K562 (cell line): ENCODE data around the gene PRSS22. TPM values are rescaled to one million over a fixed set of nuclear protein-coding genes. Genes with fewer than 3 reads are reported as not detected.
A peak's percentile ranks its signal among the peaks of the same experiment; 100 is the strongest.

Experiments
- ATAC-seq: fragments of 200-7000 bp; cut with Tn5 transposase; 3 replicates; pipeline ENCODE4 v1.9.1; 2020; ENCODE audit warnings: moderate library complexity
- BruUV-seq: library from RNA; stranded (reverse); fragments of 400-500 nt; replicated peaks from 2 replicates; lab custom pipeline; 2021; lab: Mats Ljungman, UMichigan
- CTCF ChIA-PET: fragments of 300-600 bp; formaldehyde crosslinking; extraction: SDS; loops from one replicate; lab custom pipeline; 2021; ENCODE audit warnings: low intra/inter-chr PET ratio; lab: Yijun Ruan, JAX
- POLR2A ChIA-PET: fragments of 300-600, 350-650 bp; sonication (Branson Sonifier 250); formaldehyde crosslinking; extraction: SDS; loops from one replicate; lab custom pipeline; 2021; ENCODE audit warnings: antibody characterized with exemption, inconsistent platforms; lab: Yijun Ruan, JAX
- DNase-seq, 4 experiments: peaks; one replicate each; pipeline versions ENCODE4 v3.0.0 to v3.0.0-alpha.2; 2011 to 2018; ENCODE audit warnings: low spot score in 3 of 4, mixed read lengths in 3 of 4; ENCODE audit errors: extremely low read depth in 1 of 4
- FAIRE-seq: peaks from 2 replicates; lab custom pipeline; 2011; peaks lifted over from hg19 to GRCh38; lab: Jason Lieb, UNC
- H2AFZ ChIP-seq: 2 replicates; pipeline ENCODE4 v1.6.0; 2011; ENCODE audit warnings: low read depth, low read length, control low read depth, inconsistent platforms
- H3K27ac ChIP-seq: fragments of 200-600 bp; 3 replicates; pipeline ENCODE4 v1.8.0; 2011; ENCODE audit warnings: low read depth, mild to moderate bottlenecking, control low read depth, inconsistent platforms, low read length, moderate library complexity, mixed read lengths; ENCODE audit errors: extremely low read depth
- H3K27me3 ChIP-seq, 2 experiments: fragments of 300-600 bp in 1 of 2; 2 replicates in 1 of 2; 3 replicates in 1 of 2; pipeline versions ENCODE4 v1.6.0 to v1.8.0; 2011; ENCODE audit warnings: inconsistent platforms in 2 of 2, low read length in 2 of 2, mild to moderate bottlenecking in 1 of 2, mixed read lengths in 1 of 2, moderate library complexity in 1 of 2; ENCODE audit not compliant: control insufficient read depth in 2 of 2, insufficient read depth in 2 of 2
- H3K36me3 ChIP-seq: fragments of 300-600 bp; 3 replicates; pipeline ENCODE4 v1.8.0; 2011; ENCODE audit warnings: mild to moderate bottlenecking, low read length, inconsistent platforms; ENCODE audit not compliant: control insufficient read depth, insufficient read depth
- H3K4me1 ChIP-seq, 2 experiments: fragments of 200-600 bp in 1 of 2; replicated peaks in 1 of 2; 2 replicates in 1 of 2; 3 replicates in 1 of 2; pipeline versions ENCODE4 v1.5.1 to v1.8.0; 2011; ENCODE audit warnings: inconsistent platforms in 2 of 2, low read length in 2 of 2, mild to moderate bottlenecking in 1 of 2, mixed read lengths in 1 of 2, moderate library complexity in 1 of 2; ENCODE audit not compliant: control insufficient read depth in 2 of 2, insufficient read depth in 2 of 2
- H3K4me2 ChIP-seq: 2 replicates; pipeline ENCODE4 v1.6.1; 2011; ENCODE audit warnings: low read length, control low read depth, inconsistent platforms, mixed read lengths; ENCODE audit not compliant: insufficient read depth
- H3K4me3 ChIP-seq: fragments of 200-600 bp; sonication (generic), shearing (Covaris generic); 2 replicates; pipeline ENCODE4 v1.5.1; 2016; ENCODE audit warnings: control low read depth, inconsistent platforms
- H3K79me2 ChIP-seq: fragments of 200-600 bp; 3 replicates; pipeline ENCODE4 v1.8.0; 2011; ENCODE audit warnings: low read length, inconsistent platforms; ENCODE audit not compliant: control insufficient read depth, insufficient read depth
- H3K9ac ChIP-seq, 2 experiments: 2 replicates each; pipeline versions ENCODE4 v1.6.0 to v1.6.1; 2011; ENCODE audit warnings: low read depth in 2 of 2, low read length in 2 of 2, control low read depth in 1 of 2, inconsistent platforms in 1 of 2, mild to moderate bottlenecking in 1 of 2, mixed read lengths in 1 of 2; ENCODE audit not compliant: insufficient read depth in 1 of 2
- H3K9me1 ChIP-seq: one replicate; pipeline ENCODE4 v1.6.0; 2011; ENCODE audit warnings: inconsistent platforms, mild to moderate bottlenecking, low read length, moderate library complexity; ENCODE audit not compliant: control insufficient read depth, insufficient read depth
- H3K9me3 ChIP-seq: replicated peaks from 2 replicates; pipeline ENCODE4 v1.5.1; 2011; ENCODE audit warnings: low read depth, low read length, inconsistent platforms; ENCODE audit not compliant: control insufficient read depth, insufficient read depth
- H4K20me1 ChIP-seq: replicated peaks from 2 replicates; pipeline ENCODE4 v1.6.1; 2011; ENCODE audit warnings: low read length, inconsistent platforms, mixed read lengths; ENCODE audit not compliant: control insufficient read depth, insufficient read depth
- BDP1 ChIP-seq: IDR thresholded peaks from 3 replicates; pipeline ENCODE4 v1.6.1; 2011; ENCODE audit not compliant: insufficient read length, insufficient read depth
- DPF2 ChIP-seq: fragments of 450-650 bp; IDR thresholded peaks from 2 replicates; pipeline ENCODE4 v1.6.1; 2016
- ELF1 ChIP-seq: fragments of 200-800 bp; sonication (Bioruptor generic); IDR thresholded peaks from 2 replicates; pipeline ENCODE4 v1.6.1; 2016; ENCODE audit warnings: missing genetic modification characterization, missing compliant biosample characterization
- ELF4 ChIP-seq: fragments of 450-650 bp; formaldehyde crosslinking; IDR thresholded peaks from 2 replicates; pipeline ENCODE4 v1.4.0; 2022; ENCODE audit warnings: missing genetic modification characterization
- HDAC2 ChIP-seq: fragments of 450-650 bp; IDR thresholded peaks from 2 replicates; pipeline ENCODE4 v1.6.1; 2016; ENCODE audit warnings: mild to moderate bottlenecking
- HDGF ChIP-seq: fragments of 450-650 bp; IDR thresholded peaks from 2 replicates; pipeline ENCODE4 v1.6.1; 2016
- KLF1 ChIP-seq: fragments of 450-650 bp; IDR thresholded peaks from 2 replicates; pipeline ENCODE4 v1.6.1; 2016; ENCODE audit warnings: missing genetic modification characterization, missing compliant biosample characterization
- NCOA1 ChIP-seq: fragments of 450-650 bp; IDR thresholded peaks from 2 replicates; pipeline ENCODE4 v1.6.1; 2016; ENCODE audit warnings: low read depth
- SETDB1 ChIP-seq: IDR thresholded peaks from one replicate; pipeline ENCODE4 v1.6.1; 2012; ENCODE audit warnings: low read length, control low read depth, inconsistent platforms
- WHSC1 ChIP-seq: IDR thresholded peaks from one replicate; pipeline ENCODE4 v1.6.1; 2012; ENCODE audit warnings: low read length, control low read depth, inconsistent platforms
- ZFX ChIP-seq: sonication (generic); formaldehyde crosslinking; IDR thresholded peaks from 2 replicates; pipeline ENCODE4 v1.8.0; 2022; ENCODE audit warnings: mild to moderate bottlenecking, missing genetic modification reagents, moderate library complexity
- ZKSCAN3 ChIP-seq: fragments of 250-450 bp; sonication (Bioruptor Pico); IDR thresholded peaks from 2 replicates; pipeline ENCODE4 v1.4.0; 2020
- ZNF197 ChIP-seq: fragments of 200-800 bp; sonication (Bioruptor generic); IDR thresholded peaks from 2 replicates; pipeline ENCODE4 v1.6.1; 2016; ENCODE audit warnings: low read depth, missing genetic modification characterization, missing compliant biosample characterization
- ZNF324 ChIP-seq: fragments of 250-450 bp; sonication (Bioruptor Pico); IDR thresholded peaks from 2 replicates; pipeline ENCODE4 v1.4.0; 2020; ENCODE audit warnings: mild to moderate bottlenecking
- ZNF41 ChIP-seq: fragments of 250-450 bp; sonication (Bioruptor Pico); conservative IDR thresholded peaks from 2 replicates; pipeline ENCODE4 v1.4.0; 2020; ENCODE audit warnings: mild to moderate bottlenecking
- WGBS: fragments of 100-300 bp; shearing (Covaris generic); methylation state at CpG from one replicate; pipeline ENCODE4 v1.1.6; 2016; ENCODE audit warnings: low coverage, mixed read lengths; ENCODE audit not compliant: insufficient coverage; ENCODE audit errors: missing lambda C conversion rate; 5-methylcytosine and 5-hydroxymethylcytosine counted together
- in situ Hi-C: fragments of 300-500 bp; cut with MboI; formaldehyde crosslinking; loops from 4 replicates; pipeline ENCODE4 v1.15.0; 2018; ENCODE audit warnings: inconsistent platforms, mixed read lengths
- intact Hi-C: fragments of 100-400 bp; cut with micrococcal nuclease; formaldehyde crosslinking; loops from 2 replicates; pipeline ENCODE4 v1.14.2; 2022
- polyA plus RNA-seq, 8 experiments: library from polyadenylated mRNA; depleted of rRNA in 4 of 8; stranded (reverse) in 5 of 8; unstranded in 3 of 8; fragments of >200 nt; fragmentation: Nextera tagmentation in 2 of 8; fragmentation: Illumina TruSeq in 1 of 8; extraction: Ambion mirVana in 2 of 8; extraction: Trizol in 1 of 8; gene quantifications; 2 replicates each; pipeline versions ENCODE4 v1.2.1 to v1.2.3, GENCODE V29; 2011 to 2014; ENCODE audit warnings: inconsistent platforms in 1 of 8, missing spikeins in 1 of 8
- total RNA-seq, 7 experiments: library from RNA; depleted of rRNA in 6 of 7; stranded (reverse); fragments of >200 nt in 6 of 7; fragmentation: Illumina TruSeq in 2 of 7; extraction: Trizol in 2 of 7; gene quantifications; 2 replicates each; pipeline versions ENCODE4 v1.2.1 to v1.2.3, GENCODE V29; 2011 to 2021; ENCODE audit warnings: low replicate concordance in 1 of 7
- TF ChIP-seq, protein P1 (sequence below): IDR thresholded peaks from 2 replicates; pipeline ENCODE4 v1.6.1; 2014; ENCODE audit warnings: antibody characterized with exemption
- TF ChIP-seq, protein P2 (sequence below): IDR thresholded peaks from 3 replicates; pipeline ENCODE4 v1.6.1; 2011; ENCODE audit warnings: borderline replicate concordance, mild to moderate bottlenecking, moderate library complexity; ENCODE audit not compliant: insufficient read length; ENCODE audit errors: extremely low read depth
- TF ChIP-seq, protein P3 (sequence below): fragments of 450-650 bp; IDR thresholded peaks from 2 replicates; pipeline ENCODE4 v1.6.1; 2016; ENCODE audit warnings: borderline replicate concordance

The PRSS22 gene
- total and polyA plus RNA-seq, 9 of the 15 experiments (the other 6 are each of a cell fraction or from before 2014, with no cell fraction given): 0.13 to 0.42 TPM; not detected in 7

DNA sequence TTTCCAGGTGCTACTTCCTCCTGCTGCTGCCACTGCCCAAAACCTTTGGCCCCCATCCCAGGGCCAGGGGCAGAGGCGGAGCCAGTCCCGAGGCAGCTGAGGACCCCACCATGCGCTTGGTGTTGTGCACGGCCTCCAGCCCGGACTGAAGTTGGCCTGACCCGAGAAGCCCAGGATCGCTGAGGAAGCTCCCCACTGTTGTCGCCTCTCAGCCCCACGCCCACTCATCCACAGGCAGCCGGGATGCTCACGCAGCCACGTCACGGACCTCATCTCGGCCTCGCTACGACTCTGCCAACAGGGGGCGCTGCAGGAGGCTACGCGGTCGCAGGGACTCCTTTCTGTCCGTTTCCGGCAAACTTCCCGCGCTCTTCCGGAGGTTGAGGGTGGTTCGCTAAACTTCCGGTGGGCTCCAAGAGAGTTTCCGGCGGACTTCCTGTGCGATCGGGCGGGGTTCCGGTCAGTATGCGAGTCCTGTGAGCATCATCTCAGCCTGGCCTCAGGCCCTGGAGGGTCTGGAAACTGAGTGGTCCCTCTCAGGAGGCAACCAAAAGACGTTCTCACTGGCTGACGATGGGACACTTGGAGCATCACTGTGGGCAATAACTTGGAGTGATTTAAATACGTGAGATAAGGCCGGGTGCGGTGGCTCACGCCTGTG is 15.5 kb downstream of the PRSS22 start:
- Histone ChIP-seq H3K9ac (0 out of 4 replicates have a peak overlapping the region, but pooled peaks of 1 of the 2 experiments have one; percentile 36), H3K4me1 (peaks cover 3 to 34% of the 10 kb centered on the region in 2 experiments; a peak in 3 of 5 replicates), H3K27me3 (peaks cover 0 to 8% of the 10 kb centered on the region in 2 experiments; a peak in 1 of 5 replicates), H3K27ac (no peak overlapping the region), H3K4me2 (peak overlapping the region; percentile 63), H3K9me1 (no peaks in the 10 kb centered on the region), H2AFZ (peak overlapping the region; percentile 91), H3K79me2 (no peaks in the 10 kb centered on the region), H3K36me3 (no peaks in the 10 kb centered on the region), H3K4me3 (peak overlapping the region; percentile 12; the same call in 1 of the 2 replicates), H3K9me3 (no peaks in the 10 kb centered on the region), H4K20me1 (no peaks in the 10 kb centered on the region; the same call in 1 of the 2 replicates)
- in situ Hi-C loops (no loop called here), intact Hi-C loops (loop anchor here (1.0 kb wide), 1 partner anchor 26 kb away; no protein-coding TSS in a partner anchor)
- DNase-seq (peak; percentile 78 to 84 (median 83)), FAIRE-seq (peak; percentile 72), ATAC-seq (peak; percentile 90)
- ChIA-PET CTCF (interaction anchor here (0.7 to 0.8 kb wide), 2 partner anchors 26 to 141 kb away, joined by 4 to 5 read pairs; no protein-coding TSS in a partner anchor), POLR2A (interaction anchor here (0.6 kb wide), 1 partner anchor 169 kb away, joined by 3 read pairs; no protein-coding TSS in a partner anchor)
- 37% methylated on average over 40 of the region's 40 CpGs for WGBS
- no TSS peak for BruUV-seq
- TF ChIP-seq, protein P1, sequence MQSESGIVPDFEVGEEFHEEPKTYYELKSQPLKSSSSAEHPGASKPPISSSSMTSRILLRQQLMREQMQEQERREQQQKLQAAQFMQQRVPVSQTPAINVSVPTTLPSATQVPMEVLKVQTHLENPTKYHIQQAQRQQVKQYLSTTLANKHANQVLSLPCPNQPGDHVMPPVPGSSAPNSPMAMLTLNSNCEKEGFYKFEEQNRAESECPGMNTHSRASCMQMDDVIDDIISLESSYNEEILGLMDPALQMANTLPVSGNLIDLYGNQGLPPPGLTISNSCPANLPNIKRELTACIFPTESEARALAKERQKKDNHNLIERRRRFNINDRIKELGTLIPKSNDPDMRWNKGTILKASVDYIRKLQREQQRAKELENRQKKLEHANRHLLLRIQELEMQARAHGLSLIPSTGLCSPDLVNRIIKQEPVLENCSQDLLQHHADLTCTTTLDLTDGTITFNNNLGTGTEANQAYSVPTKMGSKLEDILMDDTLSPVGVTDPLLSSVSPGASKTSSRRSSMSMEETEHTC: no peak
- TF ChIP-seq ZNF324 (CRISPR knock-in tag): no peak
- no peak for TF ChIP-seq ELF4
- no peak for TF ChIP-seq ZFX (CRISPR knock-in tag)
- TF ChIP-seq ZNF197: no peak
- no peak for TF ChIP-seq HDGF
- TF ChIP-seq ELF1 (tag): peak; percentile 52
- TF ChIP-seq NCOA1: peak; percentile 79
- TF ChIP-seq ZNF41 (CRISPR knock-in tag): no peak
- no peak for TF ChIP-seq WHSC1
- no peak for TF ChIP-seq ZKSCAN3 (CRISPR knock-in tag)
- no peak for TF ChIP-seq SETDB1
- peak; percentile 44; the same call in 1 of the 2 replicates for TF ChIP-seq HDAC2
- 0 out of 2 replicates have a peak, but pooled peaks have one; percentile 32 for TF ChIP-seq KLF1 (tag)
- TF ChIP-seq DPF2: no peak
- TF ChIP-seq, protein P2, sequence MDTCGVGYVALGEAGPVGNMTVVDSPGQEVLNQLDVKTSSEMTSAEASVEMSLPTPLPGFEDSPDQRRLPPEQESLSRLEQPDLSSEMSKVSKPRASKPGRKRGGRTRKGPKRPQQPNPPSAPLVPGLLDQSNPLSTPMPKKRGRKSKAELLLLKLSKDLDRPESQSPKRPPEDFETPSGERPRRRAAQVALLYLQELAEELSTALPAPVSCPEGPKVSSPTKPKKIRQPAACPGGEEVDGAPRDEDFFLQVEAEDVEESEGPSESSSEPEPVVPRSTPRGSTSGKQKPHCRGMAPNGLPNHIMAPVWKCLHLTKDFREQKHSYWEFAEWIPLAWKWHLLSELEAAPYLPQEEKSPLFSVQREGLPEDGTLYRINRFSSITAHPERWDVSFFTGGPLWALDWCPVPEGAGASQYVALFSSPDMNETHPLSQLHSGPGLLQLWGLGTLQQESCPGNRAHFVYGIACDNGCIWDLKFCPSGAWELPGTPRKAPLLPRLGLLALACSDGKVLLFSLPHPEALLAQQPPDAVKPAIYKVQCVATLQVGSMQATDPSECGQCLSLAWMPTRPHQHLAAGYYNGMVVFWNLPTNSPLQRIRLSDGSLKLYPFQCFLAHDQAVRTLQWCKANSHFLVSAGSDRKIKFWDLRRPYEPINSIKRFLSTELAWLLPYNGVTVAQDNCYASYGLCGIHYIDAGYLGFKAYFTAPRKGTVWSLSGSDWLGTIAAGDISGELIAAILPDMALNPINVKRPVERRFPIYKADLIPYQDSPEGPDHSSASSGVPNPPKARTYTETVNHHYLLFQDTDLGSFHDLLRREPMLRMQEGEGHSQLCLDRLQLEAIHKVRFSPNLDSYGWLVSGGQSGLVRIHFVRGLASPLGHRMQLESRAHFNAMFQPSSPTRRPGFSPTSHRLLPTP: no peak
- TF ChIP-seq BDP1: no peak
- TF ChIP-seq, protein P3, sequence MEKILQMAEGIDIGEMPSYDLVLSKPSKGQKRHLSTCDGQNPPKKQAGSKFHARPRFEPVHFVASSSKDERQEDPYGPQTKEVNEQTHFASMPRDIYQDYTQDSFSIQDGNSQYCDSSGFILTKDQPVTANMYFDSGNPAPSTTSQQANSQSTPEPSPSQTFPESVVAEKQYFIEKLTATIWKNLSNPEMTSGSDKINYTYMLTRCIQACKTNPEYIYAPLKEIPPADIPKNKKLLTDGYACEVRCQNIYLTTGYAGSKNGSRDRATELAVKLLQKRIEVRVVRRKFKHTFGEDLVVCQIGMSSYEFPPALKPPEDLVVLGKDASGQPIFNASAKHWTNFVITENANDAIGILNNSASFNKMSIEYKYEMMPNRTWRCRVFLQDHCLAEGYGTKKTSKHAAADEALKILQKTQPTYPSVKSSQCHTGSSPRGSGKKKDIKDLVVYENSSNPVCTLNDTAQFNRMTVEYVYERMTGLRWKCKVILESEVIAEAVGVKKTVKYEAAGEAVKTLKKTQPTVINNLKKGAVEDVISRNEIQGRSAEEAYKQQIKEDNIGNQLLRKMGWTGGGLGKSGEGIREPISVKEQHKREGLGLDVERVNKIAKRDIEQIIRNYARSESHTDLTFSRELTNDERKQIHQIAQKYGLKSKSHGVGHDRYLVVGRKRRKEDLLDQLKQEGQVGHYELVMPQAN: no peak
